GM18502 (cell line): ENCODE data around the gene TBC1D22A.
"Not testable (repeated sequence)": the region's sequence is repeated elsewhere in the genome, so short reads cannot be mapped to it uniquely, and the experiment has no call there.

ENCODE experiments used
- ATAC-seq: cut with Tn5 transposase; IDR thresholded peaks from one replicate; pipeline ENCODE4 v1.9.1; 2021; ENCODE audit warnings: mild to moderate bottlenecking; ENCODE audit not compliant: unreplicated experiment, poor library complexity

TBC1D22A gene

GRCh38 chr22:46769706-46770105, 7.3 kb downstream of the TBC1D22A start:
- ATAC-seq = no peak

GRCh38 chr22:46770151-46770641, 7.7 kb downstream of the TBC1D22A start:
- no peak for ATAC-seq

GRCh38 chr22:46770726-46771125, 8.3 kb downstream of the TBC1D22A start:
- ATAC-seq = no peak

- ATAC-seq = no peak
Observed at GRCh38 chr22:46773076-46773475, 10.6 kb downstream of the TBC1D22A start.

GRCh38 chr22:46774253-46774979, 12.0 kb downstream of the TBC1D22A start:
- ATAC-seq = peak; percentile 41

GRCh38 chr22:46774980-46775849, 12.8 kb downstream of the TBC1D22A start:
- ATAC-seq = no peak

GRCh38 chr22:46775850-46776826, 13.7 kb downstream of the TBC1D22A start:
- no peak for ATAC-seq

- no peak for ATAC-seq
Observed at GRCh38 chr22:46776876-46777608, 14.6 kb downstream of the TBC1D22A start.

- ATAC-seq = no peak
Observed at GRCh38 chr22:46777609-46777970, 15.1 kb downstream of the TBC1D22A start.

GRCh38 chr22:46779023-46779422, 16.6 kb downstream of the TBC1D22A start:
- ATAC-seq = no peak

GRCh38 chr22:46779651-46780050, 17.2 kb downstream of the TBC1D22A start:
- ATAC-seq = no peak

GRCh38 chr22:46780453-46780852, 18.0 kb downstream of the TBC1D22A start:
- ATAC-seq = no peak

- no peak for ATAC-seq
Observed at GRCh38 chr22:46781291-46781690, 18.8 kb downstream of the TBC1D22A start.

GRCh38 chr22:46782200-46782599, 19.8 kb downstream of the TBC1D22A start:
- ATAC-seq = not testable (repeated sequence)

- no peak for ATAC-seq
Observed at GRCh38 chr22:46783721-46784120, 21.3 kb downstream of the TBC1D22A start.

- no peak for ATAC-seq
Observed at GRCh38 chr22:46788441-46789172, 26.2 kb downstream of the TBC1D22A start.

- no peak for ATAC-seq
Observed at GRCh38 chr22:46789992-46790391, 27.5 kb downstream of the TBC1D22A start.

GRCh38 chr22:46791201-46791731, 28.8 kb downstream of the TBC1D22A start:
- peak; percentile 55 for ATAC-seq
